Endothelial cell of umbilical vein (primary cell): ENCODE data around the gene CES4A. TPM values are rescaled to one million over a fixed set of nuclear protein-coding genes. Genes with fewer than 3 reads are reported as not detected.

Source experiments
- BruUV-seq: library from RNA; stranded (reverse); fragments of 400-500 nt; replicated peaks from 2 replicates; lab custom pipeline; 2021; lab: Mats Ljungman, UMichigan
- CTCF ChIA-PET: fragments of 300-600, 350-600 bp; sonication (Branson Sonifier 250); formaldehyde crosslinking; loops from one replicate; lab custom pipeline; 2021; ENCODE audit warnings: antibody characterized with exemption, inconsistent platforms; lab: Charles Lee
- POLR2A ChIA-PET: fragments of 300-600, 350-600 bp; sonication (Branson Sonifier 250); formaldehyde crosslinking; loops from one replicate; lab custom pipeline; 2021; ENCODE audit warnings: antibody characterized with exemption, inconsistent platforms; lab: Charles Lee
- DNase-seq: peaks from one replicate; pipeline ENCODE4 v3.0.0-alpha.2; 2011; ENCODE audit warnings: low read depth, low spot score
- FAIRE-seq: peaks from 2 replicates; lab custom pipeline; 2011; peaks lifted over from hg19 to GRCh38; lab: Jason Lieb, UNC
- H2AFZ ChIP-seq: 2 replicates; pipeline ENCODE4 v1.6.0; 2012; ENCODE audit warnings: low read depth, low read length, control low read depth, inconsistent platforms
- H3K27ac ChIP-seq: 2 replicates; pipeline ENCODE4 v1.5.1; 2011; ENCODE audit warnings: low read depth, mild to moderate bottlenecking, control low read depth, low read length, moderate library complexity; ENCODE audit not compliant: insufficient read depth
- H3K27me3 ChIP-seq, 2 experiments: 2 replicates each; pipeline versions ENCODE4 v1.6.0 to v1.6.1; 2011; ENCODE audit warnings: low read length in 2 of 2, mixed read lengths in 1 of 2; ENCODE audit not compliant: control insufficient read depth in 2 of 2, insufficient read depth in 2 of 2
- H3K36me3 ChIP-seq, 2 experiments: 2 replicates in 1 of 2; 3 replicates in 1 of 2; pipeline ENCODE4 v1.5.1; 2011; ENCODE audit warnings: low read length in 2 of 2, mild to moderate bottlenecking in 1 of 2, moderate library complexity in 1 of 2; ENCODE audit not compliant: control insufficient read depth in 2 of 2, insufficient read depth in 2 of 2; ENCODE audit errors: extremely low read depth in 1 of 2
- H3K4me1 ChIP-seq: 3 replicates; pipeline ENCODE4 v1.5.1; 2011; ENCODE audit warnings: mild to moderate bottlenecking, low read length; ENCODE audit not compliant: control insufficient read depth, insufficient read depth; ENCODE audit errors: extremely low read depth
- H3K4me2 ChIP-seq: 2 replicates; pipeline ENCODE4 v1.6.1; 2011; ENCODE audit warnings: low read length, control low read depth, mixed read lengths; ENCODE audit not compliant: insufficient read depth
- H3K4me3 ChIP-seq, 3 experiments: fragments of 200-600 bp in 1 of 3; sonication (generic), shearing (Covaris generic) in 1 of 3; replicated peaks in 1 of 3; 2 replicates each; pipeline ENCODE4 v1.5.1; 2011 to 2016; ENCODE audit warnings: control low read depth in 3 of 3, low read length in 3 of 3, mild to moderate bottlenecking in 2 of 3, inconsistent platforms in 1 of 3, low read depth in 1 of 3, moderate library complexity in 1 of 3; ENCODE audit not compliant: insufficient read depth in 1 of 3
- H3K79me2 ChIP-seq: 2 replicates; pipeline ENCODE4 v1.6.0; 2012; ENCODE audit warnings: low read length, inconsistent platforms; ENCODE audit not compliant: control insufficient read depth, insufficient read depth
- H3K9ac ChIP-seq: replicated peaks from 2 replicates; pipeline ENCODE3; 2011; ENCODE audit warnings: low read length, control low read depth; ENCODE audit not compliant: insufficient read depth; ENCODE audit errors: extremely low read depth
- H3K9me1 ChIP-seq: replicated peaks from 3 replicates; pipeline ENCODE4 v1.6.0; 2011; ENCODE audit warnings: mild to moderate bottlenecking, low read length; ENCODE audit not compliant: control insufficient read depth, insufficient read depth; ENCODE audit errors: extremely low read depth
- H3K9me3 ChIP-seq: replicated peaks from 2 replicates; pipeline ENCODE4 v1.5.1; 2012; ENCODE audit warnings: low read length, inconsistent platforms; ENCODE audit not compliant: control insufficient read depth, insufficient read depth
- H4K20me1 ChIP-seq: replicated peaks from 2 replicates; pipeline ENCODE3; 2011; ENCODE audit warnings: mild to moderate bottlenecking, low read length; ENCODE audit not compliant: control insufficient read depth, insufficient read depth; ENCODE audit errors: extremely low read depth
- CTCF ChIP-seq, 2 donors: IDR thresholded peaks; 1 replicate in 1 of 2; 2 replicates in 1 of 2; pipeline ENCODE4 v1.5.1; 2011; ENCODE audit warnings: low read length in 2 of 2, mild to moderate bottlenecking in 2 of 2, moderate library complexity in 2 of 2, control low read depth in 1 of 2, inconsistent platforms in 1 of 2, low read depth in 1 of 2; ENCODE audit not compliant: insufficient read depth in 1 of 2; ENCODE audit errors: extremely low read depth in 1 of 2
- EZH2 ChIP-seq: IDR thresholded peaks from 2 replicates; pipeline ENCODE4 v1.6.1; 2012; ENCODE audit warnings: borderline replicate concordance, low read depth, mild to moderate bottlenecking, moderate library complexity, low read length, inconsistent platforms; ENCODE audit not compliant: severe bottlenecking
- GATA2 ChIP-seq: IDR thresholded peaks from 2 replicates; pipeline ENCODE4 v1.7.0; 2011; ENCODE audit warnings: low read depth, mild to moderate bottlenecking, moderate library complexity, mixed read lengths, low read length; ENCODE audit not compliant: insufficient read length, insufficient read depth
- MAX ChIP-seq: IDR thresholded peaks from 2 replicates; pipeline ENCODE4 v1.6.1; 2011; ENCODE audit not compliant: insufficient read depth, insufficient read length
- MYC ChIP-seq: IDR thresholded peaks from one replicate; pipeline ENCODE4 v1.6.1; 2011; ENCODE audit warnings: mild to moderate bottlenecking, low read depth, low read length
- POLR2A ChIP-seq: IDR thresholded peaks from 2 replicates; pipeline ENCODE4 v1.6.1; 2012; ENCODE audit warnings: low read depth, mild to moderate bottlenecking, control low read depth, low read length
- POLR2AphosphoS5 ChIP-seq: IDR thresholded peaks from 2 replicates; pipeline ENCODE4 v1.6.1; 2012; ENCODE audit warnings: low read depth, mild to moderate bottlenecking, control low read depth, low read length, moderate library complexity; ENCODE audit not compliant: insufficient read depth
- dilution Hi-C: fragments of 300-500 bp; cut with MboI; formaldehyde crosslinking; loops from one replicate; pipeline ENCODE4 v1.15.0; 2019; ENCODE audit warnings: low sequenced_read_pairs; ENCODE audit not compliant: extremely low pct_ligation_motif_present
- intact Hi-C: fragments of 100-400 bp; cut with micrococcal nuclease; formaldehyde crosslinking; loops from one replicate; pipeline ENCODE4 v1.10.0; 2022
- polyA plus RNA-seq, 4 experiments: library from polyadenylated mRNA; depleted of rRNA in 3 of 4; stranded (reverse) in 3 of 4; unstranded in 1 of 4; fragments of >200 nt; gene quantifications; 2 replicates each; pipeline versions ENCODE4 v1.2.1 to v1.2.3, GENCODE V29; 2011 to 2012; ENCODE audit warnings: missing spikeins in 1 of 4
- total RNA-seq: library from RNA; stranded (reverse); gene quantifications from 2 replicates; pipeline ENCODE4 v1.2.3, GENCODE V29; 2021

The CES4A gene
- total and polyA plus RNA-seq, 2 donors (not counting 3 experiments of a cell fraction or from before 2014, with no cell fraction given), result 5.4 to 13.3 TPM

GRCh38 chr16:66964049-66964448 is 24.3 kb upstream of the CES4A start:
- no peak overlapping the region for H3K4me3 ChIP-seq
- TF ChIP-seq CTCF (IDR thresholded peaks at IDR 0.05; ENCODE audit: extremely low read depth in 1 of 2, insufficient read depth in 1 of 2, low read depth in 1 of 2, low read length in 2 of 2), result no peak
- no peak for TF ChIP-seq MYC
- TF ChIP-seq MAX, result no peak
- TF ChIP-seq POLR2AphosphoS5, result no peak
- no peak for TF ChIP-seq GATA2
- no peak for TF ChIP-seq POLR2A
- TF ChIP-seq EZH2, result no peak
- no peaks in the 10 kb centered on the region for H3K4me1 ChIP-seq
- intact Hi-C loops (no loop called here), dilution Hi-C loops (no loop called here)
- H3K27ac ChIP-seq, result no peak overlapping the region
- POLR2A ChIA-PET, result no interaction called here
- no peaks in the 10 kb centered on the region for H3K79me2 ChIP-seq
- CTCF ChIA-PET, result interaction anchor here (3.8 kb wide), 1 partner anchor 191 kb away, joined by 21 read pairs; no protein-coding TSS in a partner anchor
- H4K20me1 ChIP-seq, result no peaks in the 10 kb centered on the region
- H3K27me3 ChIP-seq, result peaks cover 2% of the 10 kb centered on the region in 2 experiments
- DNase-seq (no peak), FAIRE-seq (no peak)
- no TSS peak for BruUV-seq
- H3K9me1 ChIP-seq, result no peaks in the 10 kb centered on the region
- no peaks in the 10 kb centered on the region for H3K36me3 ChIP-seq
- H3K4me2 ChIP-seq, result no peak overlapping the region
- no peak overlapping the region for H2AFZ ChIP-seq
- no peak overlapping the region for H3K9ac ChIP-seq
- H3K9me3 ChIP-seq, result no peaks in the 10 kb centered on the region
